ENCODE results near the gene SRPK3.

The SRPK3 gene

DNA sequence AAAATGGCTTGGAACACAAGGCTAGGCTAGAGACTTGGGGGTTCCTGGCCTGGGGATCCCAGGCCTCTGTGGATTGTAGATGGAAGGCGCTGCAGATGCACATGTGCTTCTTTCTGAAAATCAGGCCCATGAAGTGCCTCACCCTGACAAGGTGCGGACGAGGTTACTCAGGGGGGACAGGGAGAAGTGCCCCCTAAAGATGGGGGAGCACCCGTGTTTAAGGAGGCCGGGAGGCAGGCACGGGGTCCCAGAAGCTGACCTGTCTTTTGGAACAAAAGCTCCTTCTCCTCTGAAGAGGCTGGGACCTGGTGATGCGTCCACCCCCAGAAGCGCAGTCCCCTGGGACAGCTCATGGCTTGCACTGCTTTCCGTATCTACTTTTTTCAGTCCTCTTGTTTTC, 47.1 kb downstream of the SRPK3 start:
- no peak overlapping the region for H3K4me3 ChIP-seq (ENCODE audit: low read depth, low read length)
- DNase-seq (ENCODE audit: low read depth) = no peak
- TF ChIP-seq, protein P1, sequence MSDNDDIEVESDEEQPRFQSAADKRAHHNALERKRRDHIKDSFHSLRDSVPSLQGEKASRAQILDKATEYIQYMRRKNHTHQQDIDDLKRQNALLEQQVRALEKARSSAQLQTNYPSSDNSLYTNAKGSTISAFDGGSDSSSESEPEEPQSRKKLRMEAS (IDR thresholded peaks at IDR 0.05; ENCODE audit: low read depth, low read length) = no peak
- TF ChIP-seq POLR2A (IDR thresholded peaks at IDR 0.05; ENCODE audit: extremely low read depth, insufficient read length) (no peak), MYC (IDR thresholded peaks at IDR 0.05; ENCODE audit: low read depth, low read length) (no peak)
- TF ChIP-seq, protein P2, sequence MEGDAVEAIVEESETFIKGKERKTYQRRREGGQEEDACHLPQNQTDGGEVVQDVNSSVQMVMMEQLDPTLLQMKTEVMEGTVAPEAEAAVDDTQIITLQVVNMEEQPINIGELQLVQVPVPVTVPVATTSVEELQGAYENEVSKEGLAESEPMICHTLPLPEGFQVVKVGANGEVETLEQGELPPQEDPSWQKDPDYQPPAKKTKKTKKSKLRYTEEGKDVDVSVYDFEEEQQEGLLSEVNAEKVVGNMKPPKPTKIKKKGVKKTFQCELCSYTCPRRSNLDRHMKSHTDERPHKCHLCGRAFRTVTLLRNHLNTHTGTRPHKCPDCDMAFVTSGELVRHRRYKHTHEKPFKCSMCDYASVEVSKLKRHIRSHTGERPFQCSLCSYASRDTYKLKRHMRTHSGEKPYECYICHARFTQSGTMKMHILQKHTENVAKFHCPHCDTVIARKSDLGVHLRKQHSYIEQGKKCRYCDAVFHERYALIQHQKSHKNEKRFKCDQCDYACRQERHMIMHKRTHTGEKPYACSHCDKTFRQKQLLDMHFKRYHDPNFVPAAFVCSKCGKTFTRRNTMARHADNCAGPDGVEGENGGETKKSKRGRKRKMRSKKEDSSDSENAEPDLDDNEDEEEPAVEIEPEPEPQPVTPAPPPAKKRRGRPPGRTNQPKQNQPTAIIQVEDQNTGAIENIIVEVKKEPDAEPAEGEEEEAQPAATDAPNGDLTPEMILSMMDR (IDR thresholded peaks at IDR 0.05; ENCODE audit: low read depth, low read length) = no peak

DNA sequence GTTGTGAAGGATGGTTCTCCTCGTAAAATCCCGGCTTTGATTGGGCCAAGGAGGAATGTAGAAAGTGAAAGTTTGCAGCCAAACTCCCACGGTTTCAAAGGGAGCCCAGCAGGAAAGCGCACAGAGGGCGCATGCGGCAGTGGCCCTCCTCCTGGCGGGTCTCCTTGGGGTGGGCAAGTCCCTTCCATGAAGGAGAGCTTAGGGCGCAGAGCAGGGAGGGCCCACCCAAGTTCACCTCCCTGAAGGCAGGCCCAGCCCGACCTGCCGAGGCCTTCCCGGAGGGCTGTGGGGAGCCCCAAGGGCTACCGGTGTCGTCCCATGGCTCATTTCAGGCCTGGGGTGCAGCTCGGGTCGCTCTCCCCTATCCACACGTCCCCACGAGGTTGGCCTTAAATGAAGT, 47.5 kb downstream of the SRPK3 start:
- TF ChIP-seq, protein P2 (IDR thresholded peaks at IDR 0.05; ENCODE audit: low read depth, low read length) = no peak
- TF ChIP-seq POLR2A (IDR thresholded peaks at IDR 0.05; ENCODE audit: extremely low read depth, insufficient read length) = no peak
- TF ChIP-seq, protein P1 (IDR thresholded peaks at IDR 0.05; ENCODE audit: low read depth, low read length) = no peak
- TF ChIP-seq MYC (IDR thresholded peaks at IDR 0.05; ENCODE audit: low read depth, low read length) = no peak
- H3K4me3 ChIP-seq (ENCODE audit: low read depth, low read length) = no peak overlapping the region
- DNase-seq (ENCODE audit: low read depth) = no peak

DNA sequence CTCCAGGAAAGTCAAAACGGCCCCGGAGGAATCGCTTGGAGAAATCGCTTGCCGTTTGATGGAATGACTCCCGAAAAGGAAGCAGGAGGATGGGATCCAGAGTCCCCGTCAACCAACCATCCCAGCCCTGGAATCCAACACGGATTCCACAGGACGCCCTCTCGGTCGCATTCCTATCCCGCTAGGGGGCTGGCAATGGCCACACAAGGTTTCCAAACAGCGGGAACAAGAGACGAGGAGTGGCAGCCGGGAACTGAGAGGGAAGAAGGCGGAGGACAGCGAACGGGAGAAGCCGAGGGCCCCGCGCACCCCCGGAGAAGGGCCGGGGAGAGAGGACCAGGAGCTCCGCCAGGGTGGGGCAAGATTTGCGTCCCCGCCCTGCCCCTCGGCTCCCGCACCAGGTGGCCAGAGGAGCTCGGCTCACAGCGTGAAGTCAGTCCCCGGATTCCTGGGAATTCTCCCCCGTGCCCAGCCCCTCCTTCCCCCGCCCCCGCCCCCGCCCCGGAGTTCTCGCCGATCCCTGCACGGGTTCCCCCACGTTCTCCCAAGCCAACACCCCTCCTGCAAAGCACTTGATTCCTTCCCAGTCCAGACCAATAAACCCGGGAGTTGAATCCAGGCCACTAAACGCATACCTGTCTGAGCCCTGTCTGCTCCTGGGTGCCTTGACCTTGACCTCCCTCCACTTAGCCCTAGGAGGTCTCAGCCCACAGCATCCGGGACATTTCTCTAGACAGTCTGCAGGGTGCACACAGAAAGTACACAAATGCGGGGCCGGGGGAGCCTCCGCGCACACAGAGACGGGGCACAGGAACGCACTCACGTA, 48.1 kb downstream of the SRPK3 start:
- H3K4me3 ChIP-seq (ENCODE audit: low read depth, low read length) = no peak overlapping the region
- no peak for DNase-seq (ENCODE audit: low read depth)
- TF ChIP-seq, protein P2 (IDR thresholded peaks at IDR 0.05; ENCODE audit: low read depth, low read length) = no peak
- TF ChIP-seq POLR2A (IDR thresholded peaks at IDR 0.05; ENCODE audit: extremely low read depth, insufficient read length) (no peak), MYC (IDR thresholded peaks at IDR 0.05; ENCODE audit: low read depth, low read length) (no peak)
- TF ChIP-seq, protein P1 (IDR thresholded peaks at IDR 0.05; ENCODE audit: low read depth, low read length) = no peak

DNA sequence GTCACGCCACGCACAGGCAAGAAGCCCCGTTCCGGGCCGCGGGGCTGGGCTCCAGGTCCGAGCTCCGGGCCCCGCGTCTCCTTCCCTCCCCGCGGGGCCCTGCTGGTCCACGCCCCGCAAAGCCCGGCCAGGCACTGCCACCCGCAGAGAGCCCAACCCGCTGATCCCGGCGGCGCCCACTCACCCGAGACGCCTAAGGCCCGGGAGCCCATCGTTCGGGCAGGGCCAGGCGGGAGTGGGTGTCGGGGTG, 48.6 kb downstream of the SRPK3 start:
- DNase-seq (ENCODE audit: low read depth) = no peak
- TF ChIP-seq MYC (IDR thresholded peaks at IDR 0.05; ENCODE audit: low read depth, low read length) = no peak
- TF ChIP-seq, protein P2 (IDR thresholded peaks at IDR 0.05; ENCODE audit: low read depth, low read length) = no peak
- H3K4me3 ChIP-seq (ENCODE audit: low read depth, low read length) = no peak overlapping the region

DNA sequence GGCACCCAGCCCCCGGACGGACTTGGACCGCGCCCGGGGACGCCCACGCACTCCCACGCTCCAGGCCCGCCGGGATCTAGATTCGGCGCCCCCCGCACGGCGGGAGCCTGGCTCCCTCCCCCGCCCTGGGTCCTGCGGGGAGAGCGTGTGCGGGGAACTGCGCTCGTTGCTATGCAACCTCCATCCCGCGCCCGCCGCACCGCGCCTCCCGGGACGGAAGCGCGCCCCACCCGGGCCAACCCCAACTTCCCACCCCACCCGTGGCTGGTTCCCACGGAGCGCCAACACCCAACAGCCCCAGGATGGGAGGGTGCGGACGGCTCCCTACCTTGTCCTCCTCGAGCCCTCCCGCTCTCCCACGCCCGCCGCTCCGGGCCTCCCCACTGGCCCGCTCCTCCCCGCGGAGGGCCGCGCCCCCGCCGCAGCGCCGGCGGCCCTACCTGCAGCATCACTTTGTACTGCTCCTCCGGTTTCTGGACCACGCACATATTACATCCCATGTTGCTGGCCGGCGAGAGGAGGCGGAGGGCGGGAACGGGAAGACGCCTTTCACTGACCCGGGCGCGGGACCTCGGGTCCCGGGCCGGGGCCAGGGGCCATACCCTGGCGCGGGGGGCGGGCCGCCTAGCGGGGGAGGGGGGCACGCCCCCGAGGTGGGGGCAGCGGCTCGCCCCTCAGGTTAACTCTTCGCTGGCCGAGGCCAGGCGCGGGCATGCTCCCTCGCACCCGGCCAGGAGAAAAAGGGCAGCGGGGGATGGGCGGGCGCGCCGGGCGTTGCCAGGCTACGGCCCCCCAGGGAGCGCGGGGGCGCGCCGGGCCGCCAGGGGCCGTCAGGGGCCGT, 49.2 kb downstream of the SRPK3 start, which contains the start of gene PDZD4:
PDZD4 (minus strand) TSS at position 746 of the 841 bp plus-strand sequence; CDS start at position 500, 246 bp downstream.
- DNase-seq (ENCODE audit: low read depth) = peak; percentile 27
- no peak within 1 kb of the TSS for H3K4me3 ChIP-seq (ENCODE audit: low read depth, low read length)
- TF ChIP-seq, protein P1 (IDR thresholded peaks at IDR 0.05; ENCODE audit: low read depth, low read length) = no peak
- TF ChIP-seq POLR2A (IDR thresholded peaks at IDR 0.05; ENCODE audit: extremely low read depth, insufficient read length) = no peak
- TF ChIP-seq, protein P2 (IDR thresholded peaks at IDR 0.05; ENCODE audit: low read depth, low read length) = no peak
- TF ChIP-seq MYC (IDR thresholded peaks at IDR 0.05; ENCODE audit: low read depth, low read length) = no peak
